Motor neuron (in vitro differentiated cells): ENCODE data around the gene ICOSLG. TPM values are rescaled to one million over a fixed set of nuclear protein-coding genes. Genes with fewer than 3 reads are reported as not detected.
"Not testable (repeated sequence)": the region's sequence is repeated elsewhere in the genome, so short reads cannot be mapped to it uniquely, and the experiment has no call there.

Experiments used
- ATAC-seq, 8 experiments: fragments of 200-7000 bp; cut with Tn5 transposase; replicated peaks in 6 of 8; 2 replicates each; pipeline ENCODE4 v1.8.0; 2021; ENCODE audit warnings: mild to moderate bottlenecking in 8 of 8, moderate library complexity in 8 of 8
- H3K27ac ChIP-seq, 2 donors: fragments of 250-450 bp; sonication (Bioruptor Pico); 2 replicates each; pipeline ENCODE4 v1.9.0; 2021; ENCODE audit warnings: antibody characterized with exemption in 2 of 2, mild to moderate bottlenecking in 2 of 2, moderate library complexity in 1 of 2
- H3K4me1 ChIP-seq, 2 donors: fragments of 250-450 bp; sonication (Bioruptor Pico); replicated peaks in 1 of 2; 2 replicates each; pipeline ENCODE4 v1.6.1; 2021; ENCODE audit warnings: antibody characterized with exemption in 2 of 2, mild to moderate bottlenecking in 2 of 2, moderate library complexity in 1 of 2
- H3K4me3 ChIP-seq, 5 donors: fragments of 250-450 bp; sonication (Bioruptor Pico); 2 replicates each; pipeline ENCODE4 v1.9.0; 2021; ENCODE audit warnings: antibody characterized with exemption in 5 of 5, mild to moderate bottlenecking in 5 of 5, moderate library complexity in 4 of 5
- WGBS, 10 experiments: fragments of 450-650 bp; shearing (Covaris generic); methylation state at CpG; one replicate each; pipeline ENCODE4 v1.0.0; 2022; 5-methylcytosine and 5-hydroxymethylcytosine counted together
- in situ Hi-C, 9 experiments: fragments of 400-800 bp; cut with MboI; loops; one replicate each; pipeline ENCODE4 v1.15.0; 2021; ENCODE audit warnings: low sequenced_read_pairs in 9 of 9, low pct_unique_long_range_greater_than_20kb in 2 of 9; ENCODE audit not compliant: unreplicated experiment in 9 of 9
- total RNA-seq, 8 experiments: library from RNA; unstranded; fragments of 300-600 nt; gene quantifications; 2 replicates each; pipeline versions ENCODE4 v1.2.3 to v1.2.4, GENCODE V29; 2022

Gene ICOSLG
- total RNA-seq, 8 experiments from 2014 or later, result 0.09 to 8.9 (median 0.71) TPM

GRCh38 chr21:44175189-44175588 lies 65.6 kb downstream of the ICOSLG start:
- H3K27ac ChIP-seq, in situ Hi-C loops, H3K4me3 ChIP-seq, ATAC-seq, H3K4me1 ChIP-seq: not testable (repeated sequence)
- WGBS, 10 experiments, result no CpG with 5 or more reads among the region's 17 CpGs

Other genes with a start within 250 kb of the ICOSLG start
- gene TRAPPC10, start 228.6 kb downstream of the ICOSLG start, total RNA-seq, result 10 to 100 TPM; 10.1 to 39.8 (median 19.0) TPM
- 10 to 100 TPM in 5 of 8 experiments, 1 to 10 TPM in 2, under 1 TPM in 1; 0.81 to 22.4 (median 10.8) TPM for gene PWP2, start 133.5 kb downstream of the ICOSLG start, total RNA-seq
- 10 to 100 TPM in 7 of 8 experiments, 1 to 10 TPM in 1; 9.5 to 85.8 (median 46.0) TPM for gene GATD3, start 107.3 kb downstream of the ICOSLG start, total RNA-seq
- 1 to 10 TPM in 1 of 8 experiments, under 1 TPM in 3, not detected in 4; 0.19 to 1.2 (median 0.26) TPM for gene DNMT3L, start 21.0 kb upstream of the ICOSLG start, total RNA-seq
- under 1 TPM in 7 of 8 experiments, not detected in 1; 0.05 to 0.58 (median 0.21) TPM for gene AIRE, start 44.9 kb upstream of the ICOSLG start, total RNA-seq
- 100 to 1,000 TPM in 2 of 8 experiments, 10 to 100 TPM in 6; 43.6 to 204 (median 61.9) TPM for gene PFKL, start 59.1 kb upstream of the ICOSLG start, total RNA-seq
- 10 to 100 TPM; 12.5 to 19.0 (median 16.7) TPM for gene CFAP410, start 98.4 kb upstream of the ICOSLG start, total RNA-seq
- under 1 TPM; 0.05 to 0.35 (median 0.15) TPM for gene TRPM2, start 112.7 kb upstream of the ICOSLG start, total RNA-seq
- 1 to 10 TPM in 5 of 8 experiments, under 1 TPM in 3; 0.18 to 4.8 (median 2.6) TPM for gene LRRC3, start 214.6 kb upstream of the ICOSLG start, total RNA-seq